Upper lobe of left lung (tissue), 4 donors: Measurements from ENCODE around the gene TRAPPC2.

Experiments
- EP300 ChIP-seq, 4 donors: sonication (generic); formaldehyde crosslinking; IDR thresholded peaks; one replicate each; pipeline ENCODE4 v1.5.1; 2017; ENCODE audit warnings: antibody characterized with exemption in 4 of 4, control low read depth in 2 of 4
- POLR2A ChIP-seq, 4 donors: fragments of 450-650 bp; IDR thresholded peaks; one replicate each; pipeline ENCODE4 v1.5.1; 2016 to 2017; ENCODE audit warnings: antibody characterized with exemption in 4 of 4, mild to moderate bottlenecking in 2 of 4

DNA sequence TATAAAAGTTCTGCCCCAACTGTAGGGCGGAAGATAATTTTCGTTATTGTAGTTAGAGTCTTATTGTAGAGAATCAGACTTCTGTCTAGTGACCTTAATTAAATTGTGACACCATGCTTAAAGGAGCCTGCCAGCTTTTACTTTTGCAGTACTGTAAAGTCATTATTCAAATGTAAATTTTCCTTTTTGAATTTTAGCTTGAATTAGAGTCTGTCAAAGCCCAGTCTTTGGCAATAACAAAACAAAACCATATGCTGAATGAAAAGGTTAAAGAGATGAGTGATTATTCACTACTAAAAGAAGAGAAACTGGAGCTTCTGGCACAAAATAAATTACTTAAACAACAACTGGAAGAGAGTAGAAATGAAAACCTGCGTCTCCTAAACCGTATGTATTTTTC, 22.0 kb upstream of the TRAPPC2 start:
- no peak for TF ChIP-seq POLR2A (IDR thresholded peaks at IDR 0.05)
- TF ChIP-seq EP300 (IDR thresholded peaks at IDR 0.05) = no peak
